Spinal cord (tissue), 10 donors: ENCODE measurements around the gene EAPP. TPM values are rescaled to one million over a fixed set of nuclear protein-coding genes. Genes with fewer than 3 reads are reported as not detected.
"Not testable (repeated sequence)": the region's sequence is repeated elsewhere in the genome, so short reads cannot be mapped to it uniquely, and the experiment has no call there.

Source experiments
- DNase-seq, 6 donors: peaks; one replicate each; pipeline versions ENCODE4 v3.0.0 to v3.0.0-alpha.2; 2013 to 2015; ENCODE audit warnings: low spot score in 6 of 6, low read depth in 4 of 6
- H3K27ac ChIP-seq: one replicate; pipeline ENCODE4 v1.5.1; 2013; ENCODE audit warnings: low read depth, low read length, control low read depth
- H3K27me3 ChIP-seq: one replicate; pipeline ENCODE4 v1.6.1; 2013; ENCODE audit warnings: low read length; ENCODE audit not compliant: control insufficient read depth, insufficient read depth
- H3K36me3 ChIP-seq: one replicate; pipeline ENCODE4 v1.6.1; 2013; ENCODE audit warnings: low read length; ENCODE audit not compliant: control insufficient read depth, insufficient read depth
- H3K4me1 ChIP-seq: one replicate; pipeline ENCODE4 v1.6.1; 2013; ENCODE audit warnings: low read length; ENCODE audit not compliant: control insufficient read depth, insufficient read depth
- H3K4me3 ChIP-seq: one replicate; pipeline ENCODE4 v1.5.1; 2013; ENCODE audit warnings: low read depth, low read length, control low read depth
- H3K9me3 ChIP-seq: one replicate; pipeline ENCODE4 v1.6.1; 2013; ENCODE audit warnings: low read length; ENCODE audit not compliant: control insufficient read depth, insufficient read depth
- WGBS: methylation state at CpG from one replicate; pipeline ENCODE4 v1.1.5; 2013; ENCODE audit warnings: missing lambda C conversion rate; ENCODE audit not compliant: insufficient coverage; 5-methylcytosine and 5-hydroxymethylcytosine counted together
- polyA plus RNA-seq, 2 donors: library from polyadenylated mRNA; unstranded; fragments of 120-200 nt; gene quantifications; one replicate each; pipeline ENCODE4 v1.2.1, GENCODE V29; 2013; ENCODE audit not compliant: insufficient read length in 2 of 2
- total RNA-seq, 2 donors: library from RNA; depleted of rRNA in 1 of 2; stranded (reverse); fragments of 120-200 nt in 1 of 2; fragments of >200 nt in 1 of 2; gene quantifications; one replicate each; pipeline versions ENCODE4 v1.2.3 to v1.2.4, GENCODE V29; 2013 to 2014
- donor health status: healthy.

The EAPP gene
- total and polyA plus RNA-seq, 4 donors = 48.3 to 69.9 (median 60.5) TPM

- DNase-seq, H3K4me3 ChIP-seq, H3K9me3 ChIP-seq, H3K27ac ChIP-seq, H3K4me1 ChIP-seq, H3K27me3 ChIP-seq: not testable (repeated sequence)
- peaks cover 38% of the 10 kb centered on the region for H3K36me3 ChIP-seq
- WGBS = no CpG with 5 or more reads among the region's 8 CpGs
Measured at GRCh38 chr14:34562037-34562775, 22.7 kb upstream of the EAPP start.

- not testable (repeated sequence) for H3K9me3 ChIP-seq, H3K36me3 ChIP-seq, H3K4me1 ChIP-seq, H3K4me3 ChIP-seq, H3K27me3 ChIP-seq, DNase-seq, H3K27ac ChIP-seq
- WGBS = no CpG with 5 or more reads among the region's 35 CpGs
Measured at GRCh38 chr14:34556498-34556829, 17.0 kb upstream of the EAPP start.

- H3K27ac ChIP-seq, H3K4me3 ChIP-seq: not testable (repeated sequence)
- WGBS = no CpG with 5 or more reads among the region's 49 CpGs
Measured at GRCh38 chr14:34555583-34556497, 16.3 kb upstream of the EAPP start.

GRCh38 chr14:34554540-34555250 is 15.2 kb upstream of the EAPP start:
- 85% methylated on average over 4 of the region's 9 CpGs for WGBS
- no peak for DNase-seq

More at GRCh38 chr14:34555583-34556497, 16.3 kb upstream of the EAPP start:
- not testable (repeated sequence) for H3K27me3 ChIP-seq, H3K9me3 ChIP-seq, H3K4me1 ChIP-seq, DNase-seq, H3K36me3 ChIP-seq

GRCh38 chr14:34549276-34549966 is 9.9 kb upstream of the EAPP start:
- not testable (repeated sequence) for H3K27me3 ChIP-seq, H3K9me3 ChIP-seq, H3K4me1 ChIP-seq, H3K27ac ChIP-seq, H3K36me3 ChIP-seq, DNase-seq, H3K4me3 ChIP-seq
- 92% methylated on average over 13 of the region's 19 CpGs for WGBS

More at GRCh38 chr14:34554540-34555250, 15.2 kb upstream of the EAPP start:
- Histone ChIP-seq H3K27ac (peak overlapping the region; percentile 37), H3K4me1 (no peaks in the 10 kb centered on the region), H3K36me3 (peaks cover 6% of the 10 kb centered on the region), H3K9me3 (no peaks in the 10 kb centered on the region), H3K4me3 (no peak overlapping the region), H3K27me3 (no peaks in the 10 kb centered on the region)

- Histone ChIP-seq H3K9me3 (no peaks in the 10 kb centered on the region), H3K36me3 (peaks cover 6% of the 10 kb centered on the region), H3K27me3 (no peaks in the 10 kb centered on the region), H3K27ac (no peak overlapping the region), H3K4me1 (peaks cover 5% of the 10 kb centered on the region), H3K4me3 (no peak overlapping the region)
- WGBS = 92% methylated on average over 10 of the region's 14 CpGs
- DNase-seq = no peak
Measured at GRCh38 chr14:34548472-34548981, 9.0 kb upstream of the EAPP start.

- WGBS = no CpG with 5 or more reads among the region's 16 CpGs
- H3K27me3 ChIP-seq, H3K27ac ChIP-seq, H3K9me3 ChIP-seq, DNase-seq, H3K36me3 ChIP-seq, H3K4me3 ChIP-seq, H3K4me1 ChIP-seq: not testable (repeated sequence)
Measured at GRCh38 chr14:34547136-34547520, 7.6 kb upstream of the EAPP start.

- H3K36me3 ChIP-seq, H3K9me3 ChIP-seq, H3K27ac ChIP-seq, H3K4me1 ChIP-seq, DNase-seq, H3K4me3 ChIP-seq, H3K27me3 ChIP-seq: not testable (repeated sequence)
- WGBS = no CpG with 5 or more reads among the region's 68 CpGs
Measured at GRCh38 chr14:34546272-34547135, 7.0 kb upstream of the EAPP start.
